HG02943 (cell line): ENCODE results near the gene DAPK1.

Experiments used
- ATAC-seq: cut with Tn5 transposase; IDR thresholded peaks from one replicate; pipeline ENCODE4 v1.9.1; 2021; ENCODE audit warnings: mild to moderate bottlenecking, low read depth, moderate library complexity; ENCODE audit not compliant: unreplicated experiment

The DAPK1 gene

DNA sequence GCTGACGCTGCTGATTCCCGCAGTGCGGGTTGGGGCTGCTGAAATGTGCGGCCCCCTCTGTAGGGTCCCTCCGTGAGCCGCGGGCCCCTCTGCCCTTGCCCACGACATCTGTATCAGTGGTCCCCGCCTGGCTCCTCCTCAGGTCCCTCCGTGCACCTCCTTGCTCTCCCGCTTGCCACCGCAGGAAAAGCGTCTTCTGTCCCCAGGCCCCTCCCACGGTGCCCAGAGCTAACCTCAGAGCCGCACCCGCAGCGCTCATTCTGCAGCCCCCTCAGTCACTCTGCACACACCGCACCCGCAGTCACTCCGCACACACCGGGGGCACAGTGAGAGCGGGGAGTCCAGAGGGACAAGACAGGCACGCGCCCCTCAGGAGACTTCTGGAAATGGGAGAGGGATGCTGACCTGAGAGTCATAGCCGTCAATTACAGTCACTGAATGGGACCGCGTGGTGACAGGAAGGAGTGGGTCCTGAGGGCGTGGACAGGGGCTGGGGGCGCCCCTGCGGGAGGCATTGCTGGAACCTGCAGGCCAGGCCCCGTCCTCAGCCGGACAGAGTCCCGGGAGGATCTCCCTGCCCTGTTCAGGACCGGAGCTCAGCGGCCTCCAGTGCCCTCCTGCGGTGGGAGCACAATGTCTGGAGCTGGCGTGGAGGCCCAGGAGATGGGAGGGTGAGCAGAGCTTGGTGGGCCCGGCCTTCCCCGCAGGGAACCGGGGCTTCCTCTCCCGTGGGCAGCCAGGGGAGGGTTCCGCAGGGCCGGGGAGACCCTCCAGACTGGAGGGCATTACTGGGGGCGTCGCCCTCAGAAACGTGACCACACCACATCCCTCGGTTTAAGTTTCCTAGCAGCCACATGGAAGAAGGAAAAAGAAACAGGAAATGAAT, 162.1 kb downstream of the DAPK1 start:
- ATAC-seq = no peak

DNA sequence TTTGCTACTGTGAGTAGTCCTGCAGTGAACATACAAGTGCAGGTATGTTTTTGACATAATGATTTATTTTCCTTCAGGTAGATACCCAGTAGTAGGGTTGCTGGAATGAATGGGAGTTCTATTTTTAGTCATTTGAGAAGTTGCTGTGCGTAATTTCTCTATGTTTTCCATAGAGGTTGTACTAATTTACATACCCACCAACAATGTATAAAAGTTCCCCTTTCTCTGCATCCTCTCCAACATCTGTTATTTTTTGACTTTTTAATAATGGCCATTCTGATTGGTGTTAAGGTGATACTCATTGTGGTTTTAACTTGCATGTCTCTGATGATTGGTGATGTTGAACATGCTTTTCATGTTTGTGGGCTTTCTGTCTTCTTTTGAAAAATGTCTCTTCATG, 163.6 kb downstream of the DAPK1 start:
- ATAC-seq = no peak

DNA sequence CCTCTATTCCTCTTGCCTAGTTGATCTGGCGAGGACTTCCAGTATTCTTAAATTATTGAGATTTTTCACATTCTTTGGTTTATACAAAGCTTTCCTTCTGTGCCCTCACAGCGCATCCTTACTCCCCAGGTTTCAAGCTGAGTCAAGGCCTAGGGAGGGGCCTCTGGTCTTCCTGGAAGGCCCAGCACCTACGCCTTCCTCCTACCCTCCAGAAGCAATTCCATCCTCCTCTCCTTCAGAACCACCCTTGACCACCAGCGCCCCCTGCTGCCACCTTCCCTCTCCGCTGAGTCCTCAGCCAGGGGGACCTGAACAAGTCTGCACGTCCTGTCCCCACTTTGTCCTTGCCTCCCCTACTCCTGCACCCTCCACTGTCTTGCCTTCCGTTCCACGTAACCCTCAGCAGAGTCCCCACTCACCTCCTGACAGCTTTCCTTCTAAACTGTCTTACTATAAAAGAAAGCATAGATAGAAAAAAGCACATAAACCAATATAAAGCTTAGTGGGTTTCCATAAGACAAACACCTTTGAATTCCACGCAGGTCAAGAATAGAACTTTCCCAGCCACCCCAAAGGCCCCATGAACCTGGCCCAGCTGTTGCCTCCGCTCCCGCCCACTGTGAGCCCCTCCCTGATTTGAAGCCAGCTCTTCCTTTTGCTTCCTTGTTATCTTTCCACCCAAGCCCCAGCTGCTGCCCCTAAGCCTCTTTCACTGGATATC, 165.3 kb downstream of the DAPK1 start:
- no peak for ATAC-seq

DNA sequence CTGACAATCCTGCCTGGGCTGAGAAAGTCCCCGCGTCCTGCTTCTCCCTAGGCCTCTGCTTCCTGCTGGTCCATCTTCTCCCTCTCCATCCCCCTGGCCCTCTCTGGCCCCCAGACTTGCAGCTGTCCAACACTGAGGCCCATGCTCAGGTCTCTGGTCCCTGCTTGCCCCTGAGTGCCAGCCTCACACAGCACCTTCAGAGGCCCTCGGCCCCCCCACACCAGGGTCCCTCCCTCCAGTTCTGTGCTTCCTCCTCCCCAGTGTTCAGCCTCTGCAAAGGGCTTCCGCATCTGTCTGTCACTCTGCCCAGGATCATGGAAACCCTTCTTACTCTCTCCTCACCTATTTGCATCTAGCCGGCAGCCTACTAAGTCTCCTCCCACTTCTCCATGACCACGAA, 165.9 kb downstream of the DAPK1 start:
- no peak for ATAC-seq

DNA sequence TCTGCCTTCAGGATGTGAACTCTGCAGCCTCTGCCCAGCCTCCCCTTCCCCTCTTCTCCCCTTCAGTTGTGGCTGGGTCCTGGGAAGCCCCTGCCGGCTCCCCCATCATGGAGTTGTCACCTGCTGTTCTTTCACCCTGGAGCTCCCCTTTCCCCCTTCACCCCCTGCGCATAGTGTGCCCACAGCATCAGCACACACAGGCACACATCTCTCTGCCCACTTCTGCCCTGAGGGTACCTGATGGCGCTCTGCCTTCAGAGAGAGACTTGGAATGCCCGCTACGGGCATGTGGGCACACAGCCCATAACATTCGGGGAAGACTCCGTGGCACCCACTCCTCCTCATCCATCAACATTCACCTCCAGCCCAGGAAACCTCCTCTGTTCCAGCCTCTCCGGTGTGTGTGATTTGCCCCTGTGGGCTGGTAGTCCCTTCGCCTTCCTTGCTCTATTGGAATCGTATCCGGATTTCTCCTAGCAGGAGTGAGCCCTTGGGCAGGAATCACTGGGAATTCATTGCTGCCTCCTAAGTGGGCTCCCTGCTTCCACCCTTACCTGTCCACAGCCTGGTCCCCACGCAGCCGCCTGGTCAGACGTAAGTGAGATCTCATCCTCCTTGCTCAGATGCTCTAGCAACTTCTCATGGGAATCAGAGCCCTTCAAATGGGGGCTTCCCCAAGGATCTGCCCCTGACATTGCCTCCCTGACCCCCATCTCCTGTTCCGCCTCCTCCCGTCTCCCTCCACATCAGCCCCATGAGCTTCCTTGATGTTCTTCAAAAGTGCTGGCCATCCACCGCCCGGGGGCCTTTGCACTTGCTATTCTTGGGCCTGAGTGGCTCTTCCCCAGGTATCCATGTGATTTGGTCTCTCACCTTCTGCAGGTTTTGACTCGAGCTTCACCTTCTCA, 166.7 kb downstream of the DAPK1 start:
- no peak for ATAC-seq

DNA sequence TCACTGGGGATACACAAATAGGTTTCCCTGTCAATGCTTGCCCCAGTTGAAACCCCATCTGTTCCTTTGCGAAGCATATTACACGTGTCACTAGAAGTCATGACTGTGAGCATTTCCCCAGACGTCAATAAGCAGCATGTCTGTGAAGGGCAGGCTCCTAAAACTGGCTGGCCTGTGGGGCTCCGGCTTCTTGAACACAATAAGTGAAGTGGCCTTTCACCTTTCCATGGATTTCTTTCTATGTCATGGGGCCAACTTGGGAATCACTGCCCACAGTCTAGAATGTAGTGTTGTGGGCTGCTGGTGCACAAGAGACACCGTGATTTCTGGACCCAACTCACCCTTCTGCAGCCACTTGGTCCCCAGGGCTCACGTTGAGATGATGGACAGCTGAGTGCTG, 167.8 kb downstream of the DAPK1 start:
- no peak for ATAC-seq

DNA sequence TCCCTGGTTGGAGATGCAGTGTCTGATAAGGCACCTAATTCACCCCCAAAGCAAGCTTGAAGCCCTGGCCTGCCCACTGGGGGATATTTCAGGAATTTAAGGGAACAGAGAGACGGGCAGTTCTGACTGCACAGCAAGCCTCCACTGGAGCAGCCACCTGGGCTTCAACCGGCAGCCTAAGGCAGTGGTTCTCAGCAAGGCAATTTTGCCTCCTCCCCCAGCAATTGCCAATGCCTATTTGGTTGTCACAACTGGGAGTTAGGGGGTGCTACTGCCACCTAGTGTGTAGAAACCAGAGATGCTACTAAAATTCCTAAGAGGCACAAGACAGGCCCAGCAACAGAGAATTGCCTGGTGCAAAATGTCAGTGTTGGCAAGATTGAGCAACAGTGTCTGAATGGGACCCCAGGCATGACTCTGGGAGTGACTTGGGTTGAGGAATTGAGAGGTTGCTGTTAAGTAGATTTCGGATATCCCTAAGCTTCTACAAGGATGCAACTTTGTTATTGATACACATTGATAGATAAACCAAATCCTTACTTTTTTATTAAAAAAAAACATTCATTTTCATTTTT, 169.6 kb downstream of the DAPK1 start:
- ATAC-seq = no peak

DNA sequence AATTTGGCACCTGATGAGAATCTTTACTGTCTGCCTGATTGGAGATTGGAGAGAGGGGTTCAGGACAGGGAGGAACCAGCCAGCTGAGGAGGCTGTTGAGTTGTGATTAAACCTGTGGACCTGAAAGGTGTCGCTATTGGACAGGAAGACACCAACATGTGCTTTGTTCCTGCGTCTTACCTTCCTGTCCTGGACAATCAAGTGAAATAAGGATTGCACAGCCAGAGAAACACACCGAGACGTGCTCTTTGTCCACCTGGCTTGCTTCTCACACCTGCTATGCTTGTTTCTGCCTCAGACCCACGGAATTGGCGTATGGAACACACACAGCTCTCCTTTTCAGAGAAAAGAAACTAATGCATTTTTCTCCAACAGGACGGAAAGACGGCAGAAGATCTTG, 170.6 kb downstream of the DAPK1 start:
- ATAC-seq = no peak

DNA sequence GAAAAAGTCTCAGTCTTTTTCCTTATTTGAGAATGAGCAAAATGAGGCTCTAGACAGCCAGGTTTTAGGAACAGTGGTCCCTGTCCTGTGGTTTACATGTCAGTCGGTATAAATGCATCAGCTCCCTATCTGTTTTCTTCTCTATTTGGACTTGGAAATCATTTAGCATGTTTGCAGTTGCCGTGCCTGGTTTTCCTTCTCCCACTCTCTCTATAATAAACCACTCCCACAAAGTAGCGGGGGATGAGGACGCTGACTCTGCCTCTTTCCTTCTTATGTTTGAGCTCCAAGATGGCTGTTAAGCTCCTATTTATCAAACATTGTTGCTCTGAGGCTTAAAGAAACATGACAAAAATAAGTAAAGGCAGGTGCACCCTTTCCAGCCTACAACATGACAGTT, 171.1 kb downstream of the DAPK1 start:
- no peak for ATAC-seq

DNA sequence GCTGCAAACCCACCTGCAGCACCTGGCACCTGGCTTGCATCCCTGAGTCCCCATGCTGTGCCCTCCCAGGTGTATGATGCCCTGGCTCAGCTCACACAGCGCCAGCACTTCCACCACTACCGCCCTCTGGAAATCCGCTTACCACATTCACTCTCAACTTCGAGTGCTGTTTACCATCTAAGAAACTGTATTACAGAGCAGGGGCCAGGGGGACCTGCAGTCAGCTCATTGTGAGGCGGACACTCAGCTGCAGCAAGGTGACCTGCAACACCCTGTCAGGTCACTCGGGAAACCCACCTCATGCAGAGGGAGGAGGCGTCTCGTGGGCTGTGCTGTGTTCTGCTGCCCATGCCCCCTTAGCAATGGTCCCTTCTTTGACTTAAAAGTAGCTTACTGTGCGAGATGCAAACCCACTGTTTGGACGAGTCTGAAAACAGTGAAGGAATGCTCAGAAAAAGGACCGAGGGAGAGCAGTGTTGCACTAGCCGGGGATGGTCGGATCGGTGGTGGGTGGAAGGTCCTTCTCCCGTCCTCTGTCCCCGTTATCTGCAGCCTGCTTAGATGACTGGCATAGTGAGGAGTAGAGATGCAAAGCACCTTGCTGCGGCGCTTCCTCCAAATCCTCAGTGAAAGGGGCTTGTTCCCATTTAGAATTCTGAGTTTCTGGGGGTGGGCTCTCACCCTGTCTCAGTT, 173.1 kb downstream of the DAPK1 start:
- no peak for ATAC-seq

DNA sequence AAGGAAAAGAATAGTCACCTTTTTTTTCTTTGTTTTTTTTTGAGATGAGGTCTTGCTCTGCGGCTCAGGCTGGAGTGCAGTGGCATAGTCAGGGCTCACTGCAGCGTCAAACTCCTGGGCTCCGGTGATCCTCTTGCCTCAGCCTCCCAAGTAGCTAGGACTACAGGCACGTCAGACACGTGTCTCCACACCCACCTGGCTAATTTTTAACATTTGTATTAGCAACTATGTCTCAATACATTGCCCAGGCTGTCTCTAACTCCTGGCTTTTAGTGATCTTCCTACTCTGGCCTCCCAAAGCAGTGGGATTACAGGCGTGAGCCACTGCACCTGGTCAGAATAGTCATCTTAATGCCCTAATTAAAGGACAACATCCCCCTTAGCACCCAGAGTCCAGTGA, 173.8 kb downstream of the DAPK1 start:
- no peak for ATAC-seq

DNA sequence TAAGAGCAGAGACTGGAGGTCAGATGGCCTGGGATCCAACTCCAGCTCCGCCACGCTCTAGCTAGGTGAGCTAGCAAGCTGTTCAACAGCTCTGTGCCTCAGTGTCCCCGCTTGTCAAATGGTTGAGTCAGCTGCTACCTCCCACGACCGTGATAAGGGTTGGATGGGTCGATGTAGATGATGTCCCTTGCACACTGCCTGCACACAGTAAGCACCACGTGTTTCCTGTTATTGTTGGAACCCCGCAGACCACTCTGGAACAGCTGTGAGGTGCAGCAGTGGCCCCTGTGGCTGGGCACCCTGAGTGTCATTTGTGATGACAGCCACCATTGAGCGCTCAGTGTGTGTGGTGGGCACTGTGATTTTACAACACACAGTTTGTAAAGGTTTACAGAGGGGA, 174.3 kb downstream of the DAPK1 start:
- no peak for ATAC-seq

DNA sequence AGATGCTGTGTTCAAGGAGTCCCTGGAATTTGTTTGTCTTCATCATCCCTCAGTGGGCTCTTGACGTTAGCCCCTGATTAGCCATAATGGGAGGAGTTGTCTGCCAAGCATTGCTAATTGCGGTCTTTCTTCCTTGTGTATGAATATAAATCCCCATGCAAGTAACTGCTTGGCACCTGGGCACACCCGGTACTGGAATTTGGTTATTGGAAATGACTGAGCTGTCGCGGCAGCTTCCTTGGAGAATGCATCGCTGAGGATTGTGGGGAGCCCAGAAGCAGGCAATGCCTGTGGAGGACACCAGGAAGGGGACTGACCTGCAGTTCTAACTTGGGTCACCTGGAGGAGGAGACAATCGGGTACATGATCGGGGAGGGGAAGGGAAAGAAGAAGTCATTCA, 174.9 kb downstream of the DAPK1 start:
- ATAC-seq = no peak

DNA sequence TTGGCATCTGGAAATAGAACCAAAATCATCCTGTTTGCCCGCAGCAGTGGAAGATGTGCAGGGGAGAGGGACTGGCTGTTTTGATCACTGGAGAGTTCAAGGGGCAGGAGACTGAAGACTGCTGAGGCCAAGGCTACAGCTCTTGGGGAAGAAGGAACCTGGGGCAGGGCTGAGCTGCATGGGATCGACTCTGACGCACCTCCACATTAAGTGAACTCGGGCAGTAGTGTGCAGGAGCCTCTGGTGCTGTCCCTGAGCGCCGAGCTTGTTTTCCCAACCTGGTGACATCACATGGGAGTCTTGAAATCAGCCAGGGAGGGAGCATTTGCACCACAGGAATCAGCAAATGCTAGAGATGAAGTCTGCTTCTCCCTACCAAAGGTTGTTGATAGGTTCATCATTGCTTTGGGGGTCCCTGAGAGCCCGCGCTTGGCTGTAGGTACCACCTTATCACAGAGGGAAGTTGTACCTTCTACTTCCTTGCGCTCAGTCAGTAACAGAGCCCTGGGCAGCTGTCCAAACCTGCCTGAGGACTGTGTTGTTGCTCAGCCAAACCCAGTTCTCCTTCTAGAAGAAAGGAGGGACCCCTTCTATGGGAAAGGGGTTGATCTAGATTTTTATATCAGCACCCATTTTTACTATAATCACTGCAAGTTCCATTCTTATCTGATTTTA, 175.9 kb downstream of the DAPK1 start:
- no peak for ATAC-seq

DNA sequence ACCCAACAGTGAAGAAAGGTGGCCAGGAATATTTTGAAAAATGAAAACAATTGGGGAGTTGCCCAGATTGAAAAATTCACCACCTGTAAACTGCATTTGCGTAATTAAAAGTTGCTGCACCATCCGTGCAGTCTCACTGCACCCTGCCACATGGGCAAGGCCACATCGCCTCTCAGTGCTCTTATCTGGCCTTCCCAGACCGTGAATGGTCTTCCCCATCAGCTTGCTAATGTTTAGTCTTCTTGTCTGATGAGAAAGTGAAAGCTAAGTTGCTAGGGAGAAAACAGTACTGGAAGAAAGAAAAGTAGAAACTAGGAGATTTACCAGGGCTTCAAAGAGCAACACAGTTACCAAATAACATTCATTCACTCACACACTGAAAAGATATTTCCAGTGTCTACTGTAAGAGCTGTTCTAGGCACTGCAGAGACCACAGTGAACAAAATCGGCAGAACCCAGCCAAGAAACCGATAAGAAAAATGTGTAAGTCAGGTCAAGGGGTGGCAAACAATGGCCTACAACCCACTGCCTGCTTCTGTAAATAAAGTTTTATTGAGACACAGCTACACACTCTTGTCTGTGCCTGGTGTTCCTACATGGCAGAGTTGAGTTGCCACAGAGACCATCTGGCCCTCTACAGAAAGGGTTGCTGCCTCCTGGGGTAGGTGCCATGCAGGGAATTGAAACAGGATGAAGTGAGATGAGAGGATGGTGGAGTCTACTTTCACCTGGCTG, 177.1 kb downstream of the DAPK1 start:
- no peak for ATAC-seq

DNA sequence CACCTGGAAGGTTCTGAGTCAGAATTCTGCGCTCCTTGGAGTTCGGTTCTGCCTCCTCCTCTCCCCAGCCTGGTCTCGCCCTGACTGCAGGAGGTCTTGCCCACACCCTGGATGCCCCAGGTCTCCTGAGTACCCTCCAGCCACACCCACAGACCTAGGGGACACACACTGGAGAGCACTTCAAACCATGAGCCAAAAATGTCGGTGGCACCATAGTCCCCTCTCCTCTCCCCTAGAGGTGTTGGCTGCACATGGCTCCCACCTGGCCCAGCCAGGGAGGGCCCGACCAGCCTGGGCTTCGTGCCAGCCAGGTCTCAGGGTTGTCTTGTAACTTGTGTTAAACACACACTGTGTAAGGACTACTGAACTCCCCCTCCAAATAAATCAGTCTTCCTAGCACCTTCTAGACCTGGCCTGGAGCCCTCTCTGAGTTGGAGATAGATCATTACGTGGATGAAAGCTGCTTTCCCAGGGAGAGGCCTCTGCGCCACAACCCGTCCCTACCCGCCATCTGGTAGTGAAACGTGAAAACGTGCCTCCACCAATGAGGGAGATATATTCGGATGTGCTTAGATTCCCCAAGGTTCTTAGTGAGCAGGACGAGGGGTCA, 178.3 kb downstream of the DAPK1 start:
- ATAC-seq = no peak

DNA sequence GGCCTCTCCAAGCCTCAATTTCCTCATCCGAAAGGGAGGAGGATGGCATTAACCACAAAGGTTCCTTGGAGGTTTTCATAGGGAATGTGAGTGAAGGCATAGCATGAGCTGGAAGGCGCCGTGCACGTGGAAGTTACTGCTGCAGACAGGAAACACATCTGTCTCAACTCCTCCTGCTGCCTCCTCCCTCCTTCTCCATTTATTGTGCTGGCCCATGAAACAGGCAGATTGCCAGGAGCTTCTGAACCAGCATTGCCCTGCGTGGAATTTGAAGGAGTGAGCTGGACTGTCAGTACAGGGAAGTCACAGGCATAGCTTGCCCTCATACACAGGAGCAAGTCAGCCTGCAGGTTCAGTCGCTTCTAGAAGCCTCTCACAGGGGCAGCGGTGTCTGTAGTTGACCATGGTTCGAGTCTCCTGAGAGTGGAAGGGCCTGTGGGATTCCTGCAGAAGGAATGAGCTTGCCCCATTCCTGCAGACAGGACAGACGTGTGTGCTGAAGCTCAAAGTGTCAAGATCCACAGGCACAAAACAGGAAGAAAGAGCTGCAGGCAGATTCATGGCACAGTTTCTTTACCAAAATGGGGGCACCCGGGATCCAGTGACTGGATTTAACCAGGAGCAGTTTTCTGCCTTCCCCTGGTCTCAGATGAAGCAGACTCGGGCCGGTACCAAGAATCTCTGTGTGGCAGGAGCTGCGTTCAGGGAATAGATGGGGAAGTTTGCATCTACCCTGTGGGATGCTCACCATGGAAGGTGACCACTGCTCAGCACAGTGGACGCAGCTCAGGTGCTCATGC, 179.5 kb downstream of the DAPK1 start:
- ATAC-seq = no peak
